ENCODE measurements around the gene ZCCHC24.

ZCCHC24 gene

DNA sequence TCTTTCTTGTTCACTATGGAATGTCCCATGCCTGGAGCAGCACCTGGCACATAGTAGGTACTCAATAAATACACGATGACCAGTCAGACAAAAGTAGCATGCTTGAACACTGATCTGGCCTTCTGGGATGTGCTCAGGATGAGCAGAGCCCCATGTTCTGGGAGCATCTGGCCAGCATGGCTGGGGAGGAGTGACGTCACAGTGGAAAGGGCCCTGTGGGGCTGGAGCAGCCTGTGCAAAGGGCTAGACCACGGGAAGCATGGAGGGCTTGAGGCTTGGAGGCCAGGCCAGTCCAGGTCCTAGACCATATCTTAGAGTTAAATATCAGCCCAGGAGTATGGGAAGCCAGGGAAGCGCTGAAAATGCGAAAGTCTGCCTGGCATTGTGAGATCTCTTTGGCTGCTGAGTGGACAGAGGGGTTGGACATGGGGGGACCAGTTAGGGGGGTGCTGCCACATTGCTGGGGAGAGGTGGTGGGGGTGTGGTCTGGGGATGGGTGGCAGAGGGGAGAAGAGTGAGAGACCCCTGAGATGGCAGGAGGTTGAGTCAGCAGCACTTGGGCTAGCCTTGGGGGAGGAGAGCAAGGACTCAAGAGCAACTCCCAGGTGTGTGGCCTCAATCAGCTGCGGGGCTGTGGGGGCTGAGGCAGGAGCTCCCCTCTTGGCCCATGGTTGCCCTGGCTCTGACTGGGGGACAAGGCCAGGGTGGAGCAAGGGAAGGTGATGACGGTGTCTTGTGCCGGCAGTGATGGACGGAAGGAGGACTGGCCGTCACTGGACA, 34.9 kb downstream of the ZCCHC24 start:
- Histone ChIP-seq H3K4me3 (no peak overlapping the region), H3K4me1 (no peaks in the 10 kb centered on the region), H3K9me3 (no peaks in the 10 kb centered on the region), H3K27me3 (ENCODE audit: low read depth) (no peaks in the 10 kb centered on the region), H3K36me3 (replicated peaks) (no peaks in the 10 kb centered on the region)
- in situ Hi-C loops (cut with MboI; ENCODE audit: low sequenced_read_pairs): no loop called here
- no peak for DNase-seq (ENCODE audit: low spot score in 2 of 2)

GRCh38 chr10:79409726-79410085, 35.7 kb downstream of the ZCCHC24 start:
- no peak for DNase-seq (ENCODE audit: low spot score in 2 of 2)
- Histone ChIP-seq H3K4me1 (no peaks in the 10 kb centered on the region), H3K36me3 (replicated peaks) (no peaks in the 10 kb centered on the region), H3K4me3 (no peak overlapping the region), H3K27me3 (ENCODE audit: low read depth) (no peaks in the 10 kb centered on the region), H3K9me3 (no peaks in the 10 kb centered on the region)
- in situ Hi-C loops (cut with MboI; ENCODE audit: low sequenced_read_pairs): no loop called here

DNA sequence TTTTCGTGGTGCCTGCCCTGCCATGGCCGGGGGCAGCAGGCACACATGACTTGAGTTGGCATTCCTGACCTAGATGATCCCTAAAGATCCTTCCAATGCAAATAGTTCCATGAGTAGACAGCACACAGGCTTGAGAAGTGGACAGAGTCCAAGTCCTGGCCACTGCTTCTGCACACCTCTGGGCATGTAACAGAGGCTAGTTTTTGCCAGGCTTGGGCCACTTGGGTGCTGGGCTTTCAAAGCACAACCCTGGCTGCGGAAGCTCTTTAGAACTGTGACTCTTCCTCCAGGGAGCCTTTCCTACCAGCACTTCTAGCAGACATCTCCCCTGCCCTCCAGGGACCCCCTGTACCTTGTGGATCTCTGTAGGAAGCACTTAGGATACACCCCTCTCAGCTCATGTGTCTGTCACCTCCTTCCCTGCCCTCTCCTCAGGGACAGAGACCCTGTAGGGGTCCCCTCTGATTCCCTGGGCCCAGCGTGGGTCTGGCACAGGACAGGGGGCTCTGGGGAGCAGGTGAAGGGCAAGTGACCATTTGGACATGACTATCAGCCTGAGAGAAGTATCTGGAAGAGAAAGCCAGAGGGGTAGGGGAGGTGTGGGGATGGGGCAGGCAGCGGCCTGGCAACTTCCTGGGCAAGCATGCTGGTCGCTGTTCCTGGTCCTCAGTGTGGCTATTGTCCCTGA, 36.2 kb downstream of the ZCCHC24 start:
- no peaks in the 10 kb centered on the region for H3K27me3 ChIP-seq (ENCODE audit: low read depth)
- no peak overlapping the region for H3K4me3 ChIP-seq
- in situ Hi-C loops (cut with MboI; ENCODE audit: low sequenced_read_pairs): no loop called here
- H3K4me1 ChIP-seq: no peaks in the 10 kb centered on the region
- no peak for DNase-seq (ENCODE audit: low spot score in 2 of 2)
- no peaks in the 10 kb centered on the region for H3K9me3 ChIP-seq
- H3K36me3 ChIP-seq (replicated peaks): no peaks in the 10 kb centered on the region

DNA sequence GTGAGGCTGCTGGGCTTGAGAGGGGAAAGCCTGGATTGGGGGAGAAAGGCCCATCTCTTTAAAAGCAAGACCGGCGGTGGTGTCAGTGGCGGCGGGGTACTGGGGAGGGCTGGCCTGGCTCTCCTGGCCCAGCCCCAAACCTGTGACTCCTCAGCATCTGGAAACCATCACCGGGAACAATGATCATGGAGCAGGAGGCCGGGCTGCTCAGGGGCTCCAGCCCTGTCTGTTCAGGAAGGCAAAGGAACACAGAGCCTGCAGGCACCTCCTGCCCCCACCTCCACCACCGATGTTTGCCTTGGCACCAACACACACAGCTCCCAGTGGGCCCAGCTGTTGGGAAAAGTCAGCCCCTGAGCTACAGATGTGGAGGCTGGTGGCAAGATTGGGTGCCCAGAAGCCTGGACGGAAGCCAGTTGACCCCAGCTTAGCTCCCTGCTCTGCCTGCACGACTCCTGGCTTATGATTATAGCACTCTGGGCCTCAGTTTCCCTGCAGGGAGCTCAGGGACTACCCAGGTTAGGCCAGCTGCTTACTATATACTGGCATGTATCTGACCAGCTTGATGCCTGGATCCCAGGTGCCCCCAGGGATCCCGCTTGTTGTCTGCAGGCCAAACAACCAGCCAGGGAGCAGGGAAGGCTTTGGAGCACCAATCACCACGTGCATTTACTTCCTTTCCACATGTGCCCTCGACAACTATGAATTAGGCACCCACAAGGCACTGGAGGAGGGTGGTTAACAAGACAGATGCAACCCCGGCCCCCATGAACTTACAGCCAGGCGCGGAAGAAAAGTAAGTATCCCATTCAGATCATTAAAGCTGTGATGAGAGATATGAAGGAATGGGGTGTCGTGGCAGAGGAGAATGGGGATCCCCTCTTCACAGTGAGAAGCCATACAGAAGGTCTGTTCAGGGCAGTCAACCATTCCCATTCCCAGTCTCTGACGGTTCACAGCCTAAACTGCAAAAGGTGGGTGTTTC, 37.3 kb downstream of the ZCCHC24 start:
- no peaks in the 10 kb centered on the region for H3K4me1 ChIP-seq

GRCh38 chr10:79407423-79407796, 38.0 kb downstream of the ZCCHC24 start:
- no peak for DNase-seq (ENCODE audit: low spot score in 2 of 2)
- Histone ChIP-seq H3K4me3 (no peak overlapping the region), H3K4me1 (no peaks in the 10 kb centered on the region), H3K36me3 (replicated peaks) (no peaks in the 10 kb centered on the region), H3K9me3 (no peaks in the 10 kb centered on the region), H3K27me3 (ENCODE audit: low read depth) (no peaks in the 10 kb centered on the region)
- in situ Hi-C loops (cut with MboI; ENCODE audit: low sequenced_read_pairs): no loop called here

More for the DNA sequence above, 37.3 kb downstream of the ZCCHC24 start:
- Histone ChIP-seq H3K36me3 (replicated peaks) (no peaks in the 10 kb centered on the region), H3K4me3 (no peak overlapping the region), H3K9me3 (no peaks in the 10 kb centered on the region), H3K27me3 (ENCODE audit: low read depth) (no peaks in the 10 kb centered on the region)
- no peak for DNase-seq (ENCODE audit: low spot score in 2 of 2)
- in situ Hi-C loops (cut with MboI; ENCODE audit: low sequenced_read_pairs): no loop called here

DNA sequence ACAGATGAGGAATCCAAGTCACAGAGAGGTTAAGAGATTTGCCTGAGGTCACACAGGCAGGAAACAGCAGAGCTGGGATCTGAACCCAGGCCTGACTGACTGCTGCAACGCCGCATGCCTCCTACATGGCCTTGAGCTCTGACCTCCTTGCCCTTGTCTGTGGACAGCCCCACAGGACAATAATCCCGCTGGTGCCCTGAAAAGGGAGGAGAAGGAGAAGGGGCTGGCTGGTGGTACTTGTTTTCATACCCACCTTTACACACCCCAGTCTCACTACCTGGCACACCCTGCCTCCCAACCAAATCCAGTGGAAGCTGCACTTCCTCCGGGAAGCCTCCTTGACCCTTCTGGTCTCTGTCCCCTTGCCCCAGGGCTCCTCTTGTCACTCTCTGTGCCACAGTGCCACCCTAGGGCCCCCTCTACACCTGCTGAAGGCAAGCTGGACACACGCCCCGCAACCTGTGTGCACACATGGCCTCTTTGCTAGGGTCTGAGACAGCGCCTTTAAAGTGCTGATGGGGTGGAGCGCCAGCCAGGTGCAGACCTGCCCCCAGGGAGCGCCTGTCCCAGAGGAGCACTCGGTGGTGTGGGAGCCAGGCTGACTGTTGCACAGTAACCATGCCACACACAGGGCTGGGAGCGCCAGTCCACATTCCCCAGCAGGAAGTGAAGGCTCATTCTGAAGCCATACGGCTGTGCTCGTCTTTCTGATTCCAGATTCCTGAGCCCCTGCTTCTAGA, 38.6 kb downstream of the ZCCHC24 start:
- H3K9me3 ChIP-seq: no peaks in the 10 kb centered on the region
- H3K27me3 ChIP-seq (ENCODE audit: low read depth): no peaks in the 10 kb centered on the region
- H3K4me1 ChIP-seq: no peaks in the 10 kb centered on the region
- no peaks in the 10 kb centered on the region for H3K36me3 ChIP-seq (replicated peaks)
- H3K4me3 ChIP-seq: no peak overlapping the region
- DNase-seq (ENCODE audit: low spot score in 2 of 2): no peak
- in situ Hi-C loops (cut with MboI; ENCODE audit: low sequenced_read_pairs): no loop called here

GRCh38 chr10:79405995-79406515, 39.4 kb downstream of the ZCCHC24 start:
- DNase-seq (ENCODE audit: low spot score in 2 of 2): no peak
- in situ Hi-C loops (cut with MboI; ENCODE audit: low sequenced_read_pairs): no loop called here
- Histone ChIP-seq H3K4me3 (no peak overlapping the region), H3K9me3 (no peaks in the 10 kb centered on the region), H3K27me3 (ENCODE audit: low read depth) (no peaks in the 10 kb centered on the region), H3K36me3 (replicated peaks) (no peaks in the 10 kb centered on the region), H3K4me1 (no peaks in the 10 kb centered on the region)

DNA sequence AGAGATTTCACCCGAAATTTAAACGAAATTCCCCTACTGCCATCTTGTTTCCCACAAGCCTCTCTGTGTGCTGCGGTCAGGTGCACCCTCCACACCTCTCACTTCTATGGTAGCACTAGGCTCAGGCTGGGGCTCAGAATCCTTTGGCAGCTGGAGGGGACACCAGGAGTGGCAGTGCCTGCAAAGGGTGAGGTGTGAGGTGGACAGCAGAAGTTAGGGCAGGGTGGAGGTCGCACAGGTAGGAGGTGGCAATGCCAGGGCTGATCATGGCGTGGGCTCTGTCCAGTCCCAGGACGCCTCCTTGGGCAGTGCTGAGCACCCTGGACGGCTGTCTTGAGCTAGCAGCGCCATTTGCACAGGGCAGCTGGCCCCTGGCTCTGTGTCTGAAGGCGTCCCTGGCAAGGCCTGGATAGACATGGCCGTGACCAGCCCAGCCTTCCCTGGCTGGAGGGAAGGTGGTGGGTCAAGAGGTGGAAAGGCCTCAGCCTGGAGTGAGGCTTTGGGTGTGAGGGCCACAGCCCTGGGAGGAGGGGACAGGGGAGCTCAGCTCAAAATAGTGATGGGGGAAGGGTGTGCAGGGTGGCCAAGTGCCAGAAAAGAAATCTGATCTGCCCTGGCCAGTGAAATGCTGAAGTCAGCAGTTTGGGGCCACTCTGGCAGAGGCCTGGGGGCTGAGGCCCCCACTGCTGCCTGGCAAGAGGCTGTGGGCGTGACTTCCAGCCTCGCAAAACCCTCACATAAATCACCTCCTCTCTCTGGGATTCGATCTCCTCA, 40.0 kb downstream of the ZCCHC24 start:
- Histone ChIP-seq H3K27me3 (ENCODE audit: low read depth) (no peaks in the 10 kb centered on the region), H3K36me3 (replicated peaks) (no peaks in the 10 kb centered on the region), H3K9me3 (no peaks in the 10 kb centered on the region), H3K4me1 (no peaks in the 10 kb centered on the region; the same call in 1 of the 2 replicates), H3K4me3 (no peak overlapping the region)
- in situ Hi-C loops (cut with MboI; ENCODE audit: low sequenced_read_pairs): no loop called here
- DNase-seq (ENCODE audit: low spot score in 2 of 2): no peak

GRCh38 chr10:79404690-79405131, 40.7 kb downstream of the ZCCHC24 start:
- H3K9me3 ChIP-seq: no peaks in the 10 kb centered on the region
- H3K4me3 ChIP-seq: no peak overlapping the region
- no peak for DNase-seq (ENCODE audit: low spot score in 2 of 2)
- in situ Hi-C loops (cut with MboI; ENCODE audit: low sequenced_read_pairs): no loop called here
- no peaks in the 10 kb centered on the region for H3K27me3 ChIP-seq (ENCODE audit: low read depth)
- peaks cover 2% of the 10 kb centered on the region for H3K4me1 ChIP-seq
- H3K36me3 ChIP-seq (replicated peaks): no peaks in the 10 kb centered on the region

- H3K4me3 ChIP-seq: no peak overlapping the region
Observed at GRCh38 chr10:79404231-79404609, 41.2 kb downstream of the ZCCHC24 start.

GRCh38 chr10:79403441-79404230, 41.8 kb downstream of the ZCCHC24 start:
- Histone ChIP-seq H3K9me3 (no peaks in the 10 kb centered on the region), H3K4me3 (no peak overlapping the region), H3K4me1 (peaks cover 8% of the 10 kb centered on the region), H3K36me3 (replicated peaks) (no peaks in the 10 kb centered on the region), H3K27me3 (ENCODE audit: low read depth) (no peaks in the 10 kb centered on the region)
- DNase-seq (ENCODE audit: low spot score in 2 of 2): no peak
- in situ Hi-C loops (cut with MboI; ENCODE audit: low sequenced_read_pairs): no loop called here

More at GRCh38 chr10:79404231-79404609, 41.2 kb downstream of the ZCCHC24 start:
- no peaks in the 10 kb centered on the region for H3K36me3 ChIP-seq (replicated peaks)
- H3K9me3 ChIP-seq: no peaks in the 10 kb centered on the region
- in situ Hi-C loops (cut with MboI; ENCODE audit: low sequenced_read_pairs): no loop called here
- peaks cover 7% of the 10 kb centered on the region for H3K4me1 ChIP-seq
- H3K27me3 ChIP-seq (ENCODE audit: low read depth): no peaks in the 10 kb centered on the region
- DNase-seq (ENCODE audit: low spot score in 2 of 2): no peak

GRCh38 chr10:79402951-79403350, 42.5 kb downstream of the ZCCHC24 start:
- in situ Hi-C loops (cut with MboI; ENCODE audit: low sequenced_read_pairs): no loop called here
- Histone ChIP-seq H3K4me1 (peaks cover 8% of the 10 kb centered on the region), H3K9me3 (no peaks in the 10 kb centered on the region), H3K36me3 (replicated peaks) (no peaks in the 10 kb centered on the region), H3K27me3 (ENCODE audit: low read depth) (no peaks in the 10 kb centered on the region), H3K4me3 (no peak overlapping the region)
- no peak for DNase-seq (ENCODE audit: low spot score in 2 of 2)

Measured in HAP-1 (cell line).